HEK293 (cell line): ENCODE data around the gene INTS1.

Source experiments
- CTCF ChIA-PET: fragments of 350-600 bp; formaldehyde crosslinking; extraction: SDS; loops from one replicate; lab custom pipeline; 2021; ENCODE audit warnings: antibody characterized with exemption; lab: Yijun Ruan, JAX
- POLR2A ChIA-PET: fragments of 300-600 bp; formaldehyde crosslinking; extraction: SDS; loops from one replicate; lab custom pipeline; 2020; ENCODE audit warnings: antibody characterized with exemption, inconsistent platforms; lab: Yijun Ruan, JAX
- H3K27ac ChIP-seq: fragments of 200-500 bp; sonication (Bioruptor generic); 2 replicates; pipeline ENCODE4 v1.5.1; 2014; ENCODE audit warnings: low read depth, low read length, control low read depth, inconsistent platforms; ENCODE audit errors: extremely low read depth
- H3K36me3 ChIP-seq, 2 experiments: fragments of 200-500 bp in 1 of 2; sonication (Bioruptor generic) in 1 of 2; 1 replicate in 1 of 2; 2 replicates in 1 of 2; pipeline ENCODE4 v1.5.1; 2014 to 2017; ENCODE audit warnings: inconsistent platforms in 2 of 2, low read length in 2 of 2; ENCODE audit not compliant: control insufficient read depth in 2 of 2, insufficient read depth in 1 of 2
- H3K4me1 ChIP-seq: fragments of 200-500 bp; sonication (Bioruptor generic); 2 replicates; pipeline ENCODE4 v1.5.1; 2014; ENCODE audit warnings: mild to moderate bottlenecking, low read length, inconsistent platforms; ENCODE audit not compliant: control insufficient read depth, insufficient read depth
- H3K4me3 ChIP-seq: 2 replicates; pipeline ENCODE4 v1.5.1; 2011; ENCODE audit warnings: low read depth, mild to moderate bottlenecking, control low read depth, low read length, moderate library complexity
- H3K9me3 ChIP-seq: fragments of 200-500 bp; sonication (Bioruptor generic); 2 replicates; pipeline ENCODE4 v1.5.1; 2014; ENCODE audit warnings: low read depth, low read length, inconsistent platforms; ENCODE audit not compliant: control insufficient read depth, insufficient read depth
- EGR2 ChIP-seq: fragments of 450-650 bp; formaldehyde crosslinking; IDR thresholded peaks from 2 replicates; pipeline ENCODE4 v1.5.1; 2016; ENCODE audit warnings: low read depth, missing biosample characterization, missing genetic modification characterization
- HOXD13 ChIP-seq: sonication (generic); formaldehyde crosslinking; IDR thresholded peaks from 2 replicates; pipeline ENCODE4 v1.8.0; 2022; ENCODE audit warnings: missing genetic modification reagents, borderline replicate concordance
- MYNN ChIP-seq: fragments of 450-650 bp; formaldehyde crosslinking; IDR thresholded peaks from 2 replicates; pipeline ENCODE4 v1.5.1; 2016; ENCODE audit warnings: missing biosample characterization, missing genetic modification characterization, borderline replicate concordance
- RBAK ChIP-seq: fragments of 450-650 bp; formaldehyde crosslinking; IDR thresholded peaks from 2 replicates; pipeline ENCODE4 v1.5.1; 2016; ENCODE audit warnings: missing biosample characterization, missing genetic modification characterization
- SCRT2 ChIP-seq: fragments of 450-650 bp; formaldehyde crosslinking; IDR thresholded peaks from 2 replicates; pipeline ENCODE4 v1.5.1; 2016; ENCODE audit warnings: missing biosample characterization, missing genetic modification characterization
- ZBTB26 ChIP-seq: fragments of 450-650 bp; formaldehyde crosslinking; optimal IDR thresholded peaks from 2 replicates; pipeline ENCODE3; 2016; ENCODE audit warnings: missing biosample characterization, mild to moderate bottlenecking, missing genetic modification characterization
- ZBTB7A ChIP-seq: fragments of 450-650 bp; formaldehyde crosslinking; IDR thresholded peaks from 2 replicates; pipeline ENCODE4 v1.5.1; 2016; ENCODE audit warnings: low read depth, missing biosample characterization, missing genetic modification characterization
- ZBTB8A ChIP-seq: fragments of 450-650 bp; formaldehyde crosslinking; IDR thresholded peaks from 2 replicates; pipeline ENCODE4 v1.5.1; 2016; ENCODE audit warnings: missing biosample characterization, missing genetic modification characterization
- ZNF140 ChIP-seq: fragments of 450-650 bp; formaldehyde crosslinking; IDR thresholded peaks from 2 replicates; pipeline ENCODE4 v1.5.1; 2016; ENCODE audit warnings: missing biosample characterization, missing genetic modification characterization
- ZNF292 ChIP-seq: fragments of 450-650 bp; formaldehyde crosslinking; IDR thresholded peaks from 2 replicates; pipeline ENCODE4 v1.5.1; 2016; ENCODE audit warnings: low read depth, missing biosample characterization, missing genetic modification characterization, borderline replicate concordance
- ZNF302 ChIP-seq: fragments of 450-650 bp; formaldehyde crosslinking; IDR thresholded peaks from 2 replicates; pipeline ENCODE4 v1.5.1; 2016; ENCODE audit warnings: missing biosample characterization, missing genetic modification characterization, low read depth
- ZNF433 ChIP-seq: fragments of 450-650 bp; formaldehyde crosslinking; IDR thresholded peaks from 2 replicates; pipeline ENCODE4 v1.5.1; 2016; ENCODE audit warnings: missing biosample characterization, missing genetic modification characterization, low read depth
- ZNF544 ChIP-seq: fragments of 450-650 bp; formaldehyde crosslinking; IDR thresholded peaks from 2 replicates; pipeline ENCODE4 v1.5.0; 2017; ENCODE audit warnings: missing biosample characterization, missing genetic modification characterization
- ZNF571 ChIP-seq: fragments of 450-650 bp; formaldehyde crosslinking; IDR thresholded peaks from 2 replicates; pipeline ENCODE4 v1.5.0; 2017; ENCODE audit warnings: missing biosample characterization, missing genetic modification characterization
- TF ChIP-seq, protein P1 (sequence below): fragments of 450-650 bp; formaldehyde crosslinking; IDR thresholded peaks from 2 replicates; pipeline ENCODE4 v1.5.1; 2016; ENCODE audit warnings: missing biosample characterization, missing genetic modification characterization
- TF ChIP-seq, protein P2 (sequence below): fragments of 450-650 bp; formaldehyde crosslinking; IDR thresholded peaks from 2 replicates; pipeline ENCODE4 v1.5.1; 2016; ENCODE audit warnings: missing biosample characterization, missing genetic modification characterization

INTS1 gene

GRCh38 chr7:1437155-1437880, 66.9 kb downstream of the INTS1 start (continued):
- TF ChIP-seq ZBTB26 (tag by site-specific recombination) = no peak

- H3K27ac ChIP-seq = no peak overlapping the region
- H3K36me3 ChIP-seq = peaks cover 0 to 3% of the 10 kb centered on the region in 2 experiments; a peak in 1 of 3 replicates
- no peaks in the 10 kb centered on the region for H3K4me1 ChIP-seq
- no peaks in the 10 kb centered on the region for H3K9me3 ChIP-seq
- CTCF ChIA-PET = no interaction called here
- POLR2A ChIA-PET = no interaction called here
- no peak overlapping the region for H3K4me3 ChIP-seq
- TF ChIP-seq MYNN (tag by site-specific recombination) (no peak), EGR2 (tag by site-specific recombination) (no peak)
Measured at GRCh38 chr7:1436608-1437007, 67.6 kb downstream of the INTS1 start.

DNA sequence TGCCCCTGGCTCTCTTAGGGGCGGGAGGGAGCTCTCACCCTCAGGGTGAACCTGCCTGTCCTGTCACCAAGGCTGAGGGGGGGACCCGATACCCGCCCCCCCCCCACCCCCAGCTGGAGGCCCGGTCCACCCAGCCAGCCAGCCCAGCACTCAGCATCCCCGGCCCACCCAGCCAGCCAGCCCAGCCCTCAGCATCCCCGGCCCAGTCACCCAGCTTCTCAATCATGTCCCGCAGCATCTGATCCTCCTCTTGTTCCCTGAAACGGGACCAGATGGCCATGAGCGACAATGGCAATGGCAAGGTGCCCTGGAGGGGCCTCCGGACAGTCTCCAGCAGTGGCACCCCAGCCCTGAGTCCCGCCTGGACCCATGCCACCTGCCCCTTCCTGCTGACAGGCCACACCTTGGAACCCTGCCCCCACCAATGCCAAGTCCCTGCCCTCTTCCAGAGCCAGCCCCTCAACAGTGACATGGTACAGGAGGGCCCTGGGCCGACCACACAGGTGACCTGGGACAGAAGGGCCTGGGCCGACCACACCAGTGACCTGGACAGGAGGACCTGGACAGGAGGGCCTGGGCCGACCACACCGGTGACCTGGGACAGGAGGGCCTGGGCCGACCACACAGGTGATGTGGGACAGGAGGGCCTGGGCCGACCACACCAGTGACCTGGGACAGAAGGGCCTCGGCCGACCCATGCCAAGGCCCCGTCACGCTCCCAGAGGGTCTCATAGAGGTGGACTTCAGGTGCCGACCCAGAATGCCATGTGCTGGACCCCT, 69.1 kb downstream of the INTS1 start:
- TF ChIP-seq, protein P1, sequence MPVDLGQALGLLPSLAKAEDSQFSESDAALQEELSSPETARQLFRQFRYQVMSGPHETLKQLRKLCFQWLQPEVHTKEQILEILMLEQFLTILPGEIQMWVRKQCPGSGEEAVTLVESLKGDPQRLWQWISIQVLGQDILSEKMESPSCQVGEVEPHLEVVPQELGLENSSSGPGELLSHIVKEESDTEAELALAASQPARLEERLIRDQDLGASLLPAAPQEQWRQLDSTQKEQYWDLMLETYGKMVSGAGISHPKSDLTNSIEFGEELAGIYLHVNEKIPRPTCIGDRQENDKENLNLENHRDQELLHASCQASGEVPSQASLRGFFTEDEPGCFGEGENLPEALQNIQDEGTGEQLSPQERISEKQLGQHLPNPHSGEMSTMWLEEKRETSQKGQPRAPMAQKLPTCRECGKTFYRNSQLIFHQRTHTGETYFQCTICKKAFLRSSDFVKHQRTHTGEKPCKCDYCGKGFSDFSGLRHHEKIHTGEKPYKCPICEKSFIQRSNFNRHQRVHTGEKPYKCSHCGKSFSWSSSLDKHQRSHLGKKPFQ (tag by site-specific recombination) = no peak
- no peak for TF ChIP-seq SCRT2 (tag by site-specific recombination)
- TF ChIP-seq, all 188 proteins: peak for 0
- Histone ChIP-seq H3K27ac (no peak overlapping the region), H3K4me3 (no peak overlapping the region), H3K9me3 (no peaks in the 10 kb centered on the region), H3K36me3 (peaks cover 0 to 3% of the 10 kb centered on the region in 2 experiments; a peak in 1 of 3 replicates), H3K4me1 (no peaks in the 10 kb centered on the region)
- POLR2A ChIA-PET = no interaction called here
- CTCF ChIA-PET = no interaction called here

- TF ChIP-seq ZNF433 (no peak), HOXD13 (CRISPR knock-in tag) (no peak), ZNF292 (tag by site-specific recombination) (no peak), ZNF140 (tag by site-specific recombination) (no peak), ZNF544 (tag by site-specific recombination) (no peak), RBAK (no peak), ZNF571 (tag by site-specific recombination) (no peak), ZNF302 (tag by site-specific recombination) (no peak), ZBTB7A (tag by site-specific recombination) (no peak), ZBTB8A (tag by site-specific recombination) (no peak)
- TF ChIP-seq, protein P2, sequence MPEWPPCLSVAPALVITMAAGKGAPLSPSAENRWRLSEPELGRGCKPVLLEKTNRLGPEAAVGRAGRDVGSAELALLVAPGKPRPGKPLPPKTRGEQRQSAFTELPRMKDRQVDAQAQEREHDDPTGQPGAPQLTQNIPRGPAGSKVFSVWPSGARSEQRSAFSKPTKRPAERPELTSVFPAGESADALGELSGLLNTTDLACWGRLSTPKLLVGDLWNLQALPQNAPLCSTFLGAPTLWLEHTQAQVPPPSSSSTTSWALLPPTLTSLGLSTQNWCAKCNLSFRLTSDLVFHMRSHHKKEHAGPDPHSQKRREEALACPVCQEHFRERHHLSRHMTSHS (tag by site-specific recombination) = no peak
- H3K36me3 ChIP-seq = peaks cover 0 to 1% of the 10 kb centered on the region in 2 experiments; a peak in 1 of 3 replicates
- no peak overlapping the region for H3K4me3 ChIP-seq
- ChIA-PET POLR2A (no interaction called here), CTCF (interaction anchor here (1.0 to 1.4 kb wide), 4 partner anchors 9 to 441 kb away, joined by 3 to 7 read pairs (median 4); no protein-coding TSS in a partner anchor)
- H3K27ac ChIP-seq = no peak overlapping the region
- no peaks in the 10 kb centered on the region for H3K4me1 ChIP-seq
- H3K9me3 ChIP-seq = no peaks in the 10 kb centered on the region
Measured at GRCh38 chr7:1434165-1434718, 69.9 kb downstream of the INTS1 start.
